ENCODE results near the gene PLXNA2.

PLXNA2 gene

GRCh38 chr1:208060215-208060869, 183.8 kb downstream of the PLXNA2 start:
- Mint-ChIP-seq H3K4me3 (no peak overlapping the region), H3K9me3 (no peaks in the 10 kb centered on the region), H3K4me1 (no peaks in the 10 kb centered on the region), H3K36me3 (no peaks in the 10 kb centered on the region), H3K27ac (no peak overlapping the region)
- DNase-seq (ENCODE audit: low spot score in 2 of 2), result no peak
- ATAC-seq, result no peak

GRCh38 chr1:208059409-208060001, 184.7 kb downstream of the PLXNA2 start:
- ATAC-seq, result no peak
- no peak for DNase-seq (ENCODE audit: low spot score in 2 of 2)
- H3K9me3 Mint-ChIP-seq, result no peaks in the 10 kb centered on the region
- H3K27ac Mint-ChIP-seq, result no peak overlapping the region
- no peaks in the 10 kb centered on the region for H3K4me1 Mint-ChIP-seq
- no peaks in the 10 kb centered on the region for H3K36me3 Mint-ChIP-seq
- H3K4me3 Mint-ChIP-seq, result no peak overlapping the region

DNA sequence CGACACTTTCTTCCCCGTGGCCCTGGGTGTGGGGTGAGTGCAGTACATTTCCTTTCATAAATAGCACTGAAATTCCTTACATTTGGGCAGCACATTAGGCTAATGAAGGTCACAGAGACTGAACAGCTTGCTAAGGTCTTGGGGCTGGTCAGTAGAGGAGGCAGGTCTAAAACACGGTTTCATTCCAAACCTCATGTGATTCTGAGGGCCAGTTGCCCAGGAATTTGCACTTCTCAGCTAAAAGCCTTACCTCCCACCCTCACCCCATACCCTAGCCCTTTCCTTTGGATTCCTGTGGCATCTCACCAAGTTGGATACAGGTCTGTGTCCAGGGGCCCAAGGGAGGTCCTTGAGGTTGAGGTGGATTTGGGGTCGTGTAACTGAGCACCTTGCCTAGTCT, 185.4 kb downstream of the PLXNA2 start:
- DNase-seq (ENCODE audit: low spot score in 2 of 2) (no peak), ATAC-seq (no peak)
- Mint-ChIP-seq H3K4me3 (no peak overlapping the region), H3K36me3 (no peaks in the 10 kb centered on the region), H3K27ac (no peak overlapping the region), H3K9me3 (no peaks in the 10 kb centered on the region), H3K4me1 (no peaks in the 10 kb centered on the region)

GRCh38 chr1:208058267-208058666, 185.9 kb downstream of the PLXNA2 start:
- Mint-ChIP-seq H3K4me1 (no peaks in the 10 kb centered on the region), H3K4me3 (no peak overlapping the region), H3K9me3 (no peaks in the 10 kb centered on the region), H3K36me3 (no peaks in the 10 kb centered on the region), H3K27ac (no peak overlapping the region)
- DNase-seq (ENCODE audit: low spot score in 2 of 2), result no peak
- no peak for ATAC-seq

DNA sequence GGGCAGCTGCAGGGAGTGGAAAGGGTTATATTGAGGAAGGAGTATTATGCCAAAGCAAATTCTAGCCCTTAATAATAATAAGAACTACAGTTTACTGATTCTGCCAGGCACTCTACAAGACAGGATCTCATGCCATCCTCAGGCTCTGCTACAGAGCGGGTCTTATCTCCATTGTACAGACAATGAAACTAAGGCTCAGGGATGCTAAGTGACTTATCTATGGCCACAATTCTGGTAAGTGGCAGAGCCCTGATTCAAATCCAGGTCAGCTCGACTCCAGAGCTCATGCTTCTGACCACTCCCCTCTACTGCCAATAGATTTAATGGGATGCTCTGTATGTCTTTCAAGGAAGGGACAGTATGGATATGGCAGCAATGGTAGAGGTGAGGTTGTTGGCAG, 187.1 kb downstream of the PLXNA2 start:
- ATAC-seq (no peak), DNase-seq (ENCODE audit: low spot score in 2 of 2) (no peak)
- H3K9me3 Mint-ChIP-seq, result no peaks in the 10 kb centered on the region
- no peaks in the 10 kb centered on the region for H3K36me3 Mint-ChIP-seq
- H3K27ac Mint-ChIP-seq, result no peak overlapping the region
- no peaks in the 10 kb centered on the region for H3K4me1 Mint-ChIP-seq
- no peak overlapping the region for H3K4me3 Mint-ChIP-seq

DNA sequence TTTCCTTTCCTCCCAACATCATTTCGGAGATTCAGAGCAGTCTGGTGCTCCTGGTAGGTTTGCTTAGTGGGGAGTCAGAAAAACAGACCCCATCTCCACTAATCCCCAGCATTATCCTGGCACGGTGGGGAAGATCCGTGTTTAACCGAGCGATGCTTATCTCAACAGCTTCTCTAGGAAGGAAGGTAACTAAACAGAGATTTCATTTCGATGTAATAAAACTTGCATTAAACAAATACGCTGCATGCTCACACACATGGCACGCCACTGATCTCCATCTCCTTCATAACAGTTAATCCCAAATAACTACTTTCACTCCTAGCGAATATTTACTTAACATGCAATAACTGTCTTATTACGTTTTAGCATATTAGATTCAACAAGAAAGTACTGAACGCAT, 188.6 kb downstream of the PLXNA2 start:
- Mint-ChIP-seq H3K36me3 (no peaks in the 10 kb centered on the region), H3K4me3 (no peak overlapping the region), H3K27ac (no peak overlapping the region), H3K4me1 (no peaks in the 10 kb centered on the region), H3K9me3 (no peaks in the 10 kb centered on the region)
- DNase-seq (ENCODE audit: low spot score in 2 of 2), result no peak
- no peak for ATAC-seq

- Mint-ChIP-seq H3K27ac (no peak overlapping the region), H3K9me3 (no peaks in the 10 kb centered on the region), H3K4me1 (no peaks in the 10 kb centered on the region), H3K36me3 (no peaks in the 10 kb centered on the region), H3K4me3 (no peak overlapping the region)
- ATAC-seq (no peak), DNase-seq (ENCODE audit: low spot score in 2 of 2) (no peak)
These were observed 189.2 kb downstream of the PLXNA2 start for GRCh38 chr1:208054911-208055379.

DNA sequence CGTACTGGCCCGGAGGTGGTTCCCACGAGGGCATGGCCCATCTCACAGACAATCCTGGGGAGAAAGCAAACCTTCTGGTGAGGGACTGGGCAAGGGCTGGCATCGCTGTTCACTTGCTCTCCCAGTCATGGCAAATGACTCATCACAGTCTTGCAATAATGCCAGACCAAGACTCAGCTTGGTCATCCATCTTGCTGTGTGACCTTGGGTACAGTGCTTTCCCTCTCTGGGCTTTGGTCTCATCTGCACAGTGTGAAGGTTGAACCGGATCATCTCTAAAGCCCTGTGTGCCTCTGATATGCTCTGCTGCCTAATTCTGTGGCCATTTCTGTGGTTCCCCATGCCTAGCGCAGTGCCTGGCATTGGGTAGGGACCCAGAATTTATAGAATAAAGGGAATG, 189.7 kb downstream of the PLXNA2 start:
- no peak overlapping the region for H3K27ac Mint-ChIP-seq
- no peaks in the 10 kb centered on the region for H3K9me3 Mint-ChIP-seq
- DNase-seq (ENCODE audit: low spot score in 2 of 2), result no peak
- ATAC-seq, result no peak
- H3K4me1 Mint-ChIP-seq, result no peaks in the 10 kb centered on the region
- H3K4me3 Mint-ChIP-seq, result no peak overlapping the region
- no peaks in the 10 kb centered on the region for H3K36me3 Mint-ChIP-seq

- Mint-ChIP-seq H3K4me3 (no peak overlapping the region), H3K9me3 (no peaks in the 10 kb centered on the region), H3K4me1 (no peaks in the 10 kb centered on the region), H3K36me3 (no peaks in the 10 kb centered on the region), H3K27ac (no peak overlapping the region)
- DNase-seq (ENCODE audit: low spot score in 2 of 2) (no peak), ATAC-seq (no peak)
These were observed 190.5 kb downstream of the PLXNA2 start for GRCh38 chr1:208053661-208054060.

- Mint-ChIP-seq H3K9me3 (no peaks in the 10 kb centered on the region), H3K36me3 (no peaks in the 10 kb centered on the region), H3K4me3 (no peak overlapping the region), H3K27ac (no peak overlapping the region), H3K4me1 (no peaks in the 10 kb centered on the region)
- ATAC-seq, result no peak
- no peak for DNase-seq (ENCODE audit: low spot score in 2 of 2)
These were observed 191.2 kb downstream of the PLXNA2 start for GRCh38 chr1:208052926-208053407.

- Mint-ChIP-seq H3K9me3 (no peaks in the 10 kb centered on the region), H3K27ac (no peak overlapping the region), H3K36me3 (no peaks in the 10 kb centered on the region), H3K4me3 (no peak overlapping the region), H3K4me1 (no peaks in the 10 kb centered on the region)
- no peak for DNase-seq (ENCODE audit: low spot score in 2 of 2)
- ATAC-seq, result no peak
These were observed 192.0 kb downstream of the PLXNA2 start for GRCh38 chr1:208052135-208052534.

- DNase-seq (ENCODE audit: low spot score in 2 of 2), result no peak
These were observed 192.5 kb downstream of the PLXNA2 start for GRCh38 chr1:208051651-208052050.

DNA sequence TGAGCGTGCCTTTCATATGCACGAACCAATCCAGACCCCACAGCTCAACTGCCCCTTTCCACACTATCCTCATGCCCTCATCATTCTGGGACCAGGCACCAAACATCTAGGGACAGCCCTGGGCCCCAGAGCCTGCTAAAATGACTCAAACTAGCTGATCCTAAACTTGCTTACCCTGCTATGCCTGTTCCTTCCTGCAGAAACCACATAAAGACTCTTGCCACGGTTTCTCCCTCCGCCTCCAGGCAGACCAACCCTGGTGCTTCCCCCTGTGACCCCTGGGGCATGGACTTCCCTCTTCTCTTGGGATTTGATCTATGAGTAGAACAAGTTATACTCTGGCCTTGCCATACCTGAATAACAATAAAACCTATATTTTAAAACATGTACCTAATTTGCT, 195.3 kb downstream of the PLXNA2 start:
- H3K9me3 Mint-ChIP-seq, result no peaks in the 10 kb centered on the region
- ATAC-seq (no peak), DNase-seq (ENCODE audit: low spot score in 2 of 2) (no peak)
- no peaks in the 10 kb centered on the region for H3K36me3 Mint-ChIP-seq
- no peak overlapping the region for H3K4me3 Mint-ChIP-seq
- H3K27ac Mint-ChIP-seq, result no peak overlapping the region
- H3K4me1 Mint-ChIP-seq, result peaks cover 9% of the 10 kb centered on the region

More at GRCh38 chr1:208051651-208052050, 192.5 kb downstream of the PLXNA2 start:
- no peak overlapping the region for H3K4me3 Mint-ChIP-seq
- no peak overlapping the region for H3K27ac Mint-ChIP-seq
- no peak for ATAC-seq
- no peaks in the 10 kb centered on the region for H3K4me1 Mint-ChIP-seq
- no peaks in the 10 kb centered on the region for H3K9me3 Mint-ChIP-seq
- no peaks in the 10 kb centered on the region for H3K36me3 Mint-ChIP-seq

GRCh38 chr1:208047975-208048374, 196.2 kb downstream of the PLXNA2 start:
- no peak for ATAC-seq
- H3K4me1 Mint-ChIP-seq, result peaks cover 9% of the 10 kb centered on the region
- H3K36me3 Mint-ChIP-seq, result no peaks in the 10 kb centered on the region
- H3K9me3 Mint-ChIP-seq, result no peaks in the 10 kb centered on the region
- no peak overlapping the region for H3K27ac Mint-ChIP-seq
- DNase-seq (ENCODE audit: low spot score in 2 of 2), result no peak
- no peak overlapping the region for H3K4me3 Mint-ChIP-seq

DNA sequence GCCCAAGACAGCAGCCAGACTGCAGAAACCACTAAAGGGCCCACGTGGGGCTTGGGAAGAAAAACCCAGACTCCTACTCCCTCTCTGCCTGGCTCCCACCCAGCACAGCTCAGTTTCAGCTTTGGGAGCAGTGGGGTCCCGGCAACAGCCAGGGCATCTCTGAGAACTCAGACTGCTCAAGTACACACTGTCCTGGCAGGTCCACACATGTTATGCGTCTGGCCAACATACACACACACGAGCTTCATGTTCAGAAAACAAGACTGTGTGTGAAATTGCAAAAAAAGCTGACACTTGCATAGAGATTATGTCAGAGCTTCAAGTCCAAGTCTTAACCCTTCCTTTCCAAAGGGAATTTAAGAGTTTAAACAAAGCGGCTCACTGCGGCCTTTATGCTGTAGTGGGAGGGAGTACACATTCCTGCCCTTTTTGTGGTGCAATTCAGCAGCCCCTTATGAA, 196.7 kb downstream of the PLXNA2 start:
- Mint-ChIP-seq H3K36me3 (no peaks in the 10 kb centered on the region), H3K4me1 (peaks cover 9% of the 10 kb centered on the region), H3K4me3 (no peak overlapping the region), H3K27ac (no peak overlapping the region), H3K9me3 (no peaks in the 10 kb centered on the region)
- DNase-seq (ENCODE audit: low spot score in 2 of 2) (no peak), ATAC-seq (no peak)

Data from stimulated activated effector memory CD8-positive, alpha-beta T cell treated with anti-CD3 and anti-CD28 coated beads, Interleukin-12 subunit alpha, Interleukin-12 subunit beta, amount 100 ng/mL, for 72 hours (primary cell).